BLaER1 treated with 17β-estradiol and CSF1 and Interleukin-3, amounts not matched to agents 10 nM and 100 nM (cell line): Measurements from ENCODE around the gene MAGEA11.
"Not testable (repeated sequence)": the region's sequence is repeated elsewhere in the genome, so short reads cannot be mapped to it uniquely, and the experiment has no call there.

ENCODE experiments used
- H3K27ac ChIP-seq, 11 experiments: shearing (Covaris generic); formaldehyde crosslinking; 2 replicates each; pipeline ENCODE4 v1.8.1; 2022
- H3K27me3 ChIP-seq, 11 experiments: shearing (Covaris generic); formaldehyde crosslinking; 2 replicates each; pipeline ENCODE4 v1.8.1; 2022
- H3K36me3 ChIP-seq, 11 experiments: shearing (Covaris generic); formaldehyde crosslinking; 2 replicates each; pipeline ENCODE4 v1.8.1; 2022
- H3K4me1 ChIP-seq, 10 experiments: shearing (Covaris generic); formaldehyde crosslinking; 2 replicates each; pipeline ENCODE4 v1.8.1; 2022
- H3K4me2 ChIP-seq, 11 experiments: shearing (Covaris generic); formaldehyde crosslinking; 2 replicates each; pipeline ENCODE4 v1.8.1; 2022
- H3K4me3 ChIP-seq, 10 experiments: shearing (Covaris generic); formaldehyde crosslinking; 2 replicates each; pipeline ENCODE4 v1.8.1; 2022
- H3K9ac ChIP-seq, 11 experiments: shearing (Covaris generic); formaldehyde crosslinking; 2 replicates each; pipeline ENCODE4 v1.8.1; 2022
- H3K9me3 ChIP-seq, 11 experiments: shearing (Covaris generic); formaldehyde crosslinking; replicated peaks in 1 of 11; 2 replicates each; pipeline ENCODE4 v1.8.1; 2022
- H4K20me1 ChIP-seq, 11 experiments: shearing (Covaris generic); formaldehyde crosslinking; 2 replicates each; pipeline ENCODE4 v1.8.1; 2022
- Cebpa-rat ChIP-seq, 11 experiments: shearing (Covaris generic); IDR thresholded peaks; 2 replicates each; pipeline ENCODE4 v1.8.1; 2022

Gene MAGEA11

DNA sequence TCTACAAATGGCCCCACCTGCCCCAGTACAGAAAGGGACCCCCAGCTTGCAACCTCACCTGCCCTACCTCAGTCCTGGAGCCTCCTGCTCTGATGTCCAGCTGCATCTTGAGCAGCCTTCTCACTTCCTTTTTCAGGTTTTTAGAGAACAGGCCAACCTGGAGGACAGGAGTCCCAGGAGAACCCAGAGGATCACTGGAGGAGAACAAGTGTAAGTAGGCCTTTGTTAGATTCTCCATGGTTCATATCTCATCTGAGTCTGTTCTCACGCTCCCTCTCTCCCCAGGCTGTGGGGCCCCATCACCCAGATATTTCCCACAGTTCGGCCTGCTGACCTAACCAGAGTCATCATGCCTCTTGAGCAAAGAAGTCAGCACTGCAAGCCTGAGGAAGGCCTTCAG lies 3.6 kb downstream of the MAGEA11 start:
- Histone ChIP-seq H3K27ac (no peak overlapping the region), H4K20me1 (no peaks in the 10 kb centered on the region), H3K27me3 (no peaks in the 10 kb centered on the region), H3K9ac (no peak overlapping the region), H3K36me3 (no peaks in the 10 kb centered on the region), H3K9me3 (no peaks in the 10 kb centered on the region), H3K4me1 (no peaks in the 10 kb centered on the region), H3K4me3 (no peak overlapping the region), H3K4me2 (peak overlapping the region in 2 of 11 experiments; percentile 7 to 14; a peak in 2 of 22 replicates)
- no peak for TF ChIP-seq Cebpa-rat (IDR thresholded peaks at IDR 0.05)

DNA sequence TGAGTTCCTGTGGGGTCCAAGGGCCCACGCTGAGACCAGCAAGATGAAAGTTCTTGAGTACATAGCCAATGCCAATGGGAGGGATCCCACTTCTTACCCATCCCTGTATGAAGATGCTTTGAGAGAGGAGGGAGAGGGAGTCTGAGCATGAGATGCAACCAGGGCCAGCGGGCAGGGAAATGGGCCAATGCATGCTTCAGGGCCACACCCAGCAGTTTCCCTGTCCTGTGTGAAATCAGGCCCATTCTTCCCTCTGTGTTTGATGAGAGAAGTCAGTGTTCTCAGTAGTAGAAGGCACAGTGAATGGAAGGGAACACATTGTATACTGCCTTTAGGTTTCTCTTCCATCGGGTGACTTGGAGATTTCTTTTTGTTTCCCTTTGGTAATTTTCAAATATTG lies 4.8 kb downstream of the MAGEA11 start:
- Histone ChIP-seq H3K9ac (no peak overlapping the region), H3K27me3 (no peaks in the 10 kb centered on the region), H3K4me2 (no peak overlapping the region), H3K4me1 (no peaks in the 10 kb centered on the region), H4K20me1 (no peaks in the 10 kb centered on the region), H3K4me3 (no peak overlapping the region), H3K9me3 (no peaks in the 10 kb centered on the region), H3K36me3 (no peaks in the 10 kb centered on the region), H3K27ac (no peak overlapping the region)
- TF ChIP-seq Cebpa-rat (IDR thresholded peaks at IDR 0.05): no peak

DNA sequence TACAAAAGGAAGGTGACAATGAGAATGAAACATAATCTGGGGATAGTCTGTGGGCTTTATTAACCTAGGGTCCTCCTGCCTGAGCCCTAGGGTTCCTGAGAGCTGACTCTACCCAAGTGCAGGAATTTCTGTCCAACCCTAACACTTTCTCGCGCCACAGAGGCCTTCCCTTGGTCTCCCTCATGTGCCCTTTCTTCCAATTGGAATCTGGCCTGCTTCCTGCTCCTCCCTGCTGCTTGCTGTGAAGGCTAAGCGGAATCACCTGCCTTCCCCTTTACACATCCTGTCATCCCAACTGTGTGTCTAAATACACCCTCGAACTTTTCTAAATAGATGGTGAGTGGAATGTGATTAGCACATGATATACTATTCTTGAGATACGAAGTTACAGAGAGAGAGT lies 5.9 kb downstream of the MAGEA11 start:
- TF ChIP-seq Cebpa-rat (IDR thresholded peaks at IDR 0.05): no peak
- H3K9me3 ChIP-seq: no peaks in the 10 kb centered on the region
- no peaks in the 10 kb centered on the region for H3K27me3 ChIP-seq
- H3K9ac ChIP-seq: no peak overlapping the region
- H3K4me2 ChIP-seq: no peak overlapping the region
- H3K4me3 ChIP-seq: no peak overlapping the region
- no peaks in the 10 kb centered on the region for H3K4me1 ChIP-seq
- no peak overlapping the region for H3K27ac ChIP-seq
- no peaks in the 10 kb centered on the region for H4K20me1 ChIP-seq
- no peaks in the 10 kb centered on the region for H3K36me3 ChIP-seq

DNA sequence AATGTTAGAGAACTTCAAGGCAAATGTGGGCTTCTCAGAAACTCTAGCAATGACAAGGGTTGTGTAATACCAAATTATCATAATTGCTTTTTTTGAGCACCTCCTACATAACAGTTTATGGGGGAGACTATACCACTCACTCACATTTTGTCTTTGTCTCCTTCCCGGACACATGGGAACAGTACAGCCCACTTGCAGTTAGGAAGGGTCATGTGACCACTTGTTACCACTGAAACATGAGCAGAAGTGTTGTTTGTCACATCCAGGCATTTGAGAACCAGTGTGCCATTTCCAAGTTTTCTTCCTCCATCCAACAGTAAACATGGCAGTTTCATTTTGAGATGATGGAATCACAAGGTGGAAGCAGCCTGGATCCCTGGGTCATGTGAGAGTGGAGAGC lies 6.9 kb downstream of the MAGEA11 start:
- no peaks in the 10 kb centered on the region for H3K36me3 ChIP-seq
- no peaks in the 10 kb centered on the region for H3K4me1 ChIP-seq
- H4K20me1 ChIP-seq: no peaks in the 10 kb centered on the region
- H3K4me3 ChIP-seq: no peak overlapping the region
- no peak overlapping the region for H3K9ac ChIP-seq
- no peaks in the 10 kb centered on the region for H3K9me3 ChIP-seq
- H3K27ac ChIP-seq: no peak overlapping the region
- TF ChIP-seq Cebpa-rat (IDR thresholded peaks at IDR 0.05): no peak
- H3K27me3 ChIP-seq: no peaks in the 10 kb centered on the region
- H3K4me2 ChIP-seq: no peak overlapping the region

DNA sequence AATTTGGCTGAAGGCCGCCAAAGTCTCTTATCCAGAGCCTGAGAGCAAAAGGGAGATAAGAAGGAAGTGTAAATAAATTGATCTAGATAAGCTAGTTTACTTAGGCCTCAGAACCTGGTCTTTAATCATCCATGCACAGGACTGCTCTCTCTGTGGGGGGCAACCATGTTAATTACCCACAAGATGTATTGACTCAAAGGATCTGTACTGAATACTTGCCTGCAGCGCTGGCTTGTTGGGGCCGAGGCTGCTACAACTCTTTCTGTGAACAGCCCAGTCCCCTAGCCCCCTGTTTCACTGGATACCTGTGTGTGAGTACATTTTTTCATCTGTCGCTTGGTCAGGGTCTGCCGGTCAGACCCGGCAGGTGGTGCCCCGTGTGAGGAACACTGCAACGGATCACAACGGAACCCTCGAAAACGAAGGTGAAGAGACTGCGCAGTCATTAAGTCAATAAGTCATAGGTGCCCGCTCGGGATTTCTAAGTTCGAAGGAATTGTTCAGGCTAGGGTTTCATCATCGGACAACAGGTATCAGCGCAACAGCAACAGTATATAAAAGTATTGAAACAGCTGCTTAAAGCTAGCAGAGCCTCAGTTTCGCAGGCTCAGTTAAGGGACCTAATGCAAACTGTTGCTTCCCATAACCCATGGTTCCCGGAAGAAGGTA lies 8.3 kb downstream of the MAGEA11 start:
- no peak for TF ChIP-seq Cebpa-rat (IDR thresholded peaks at IDR 0.05)
- no peaks in the 10 kb centered on the region for H3K27me3 ChIP-seq
- H3K27ac ChIP-seq: no peak overlapping the region
- no peak overlapping the region for H3K9ac ChIP-seq
- no peak overlapping the region for H3K4me3 ChIP-seq
- no peaks in the 10 kb centered on the region for H3K36me3 ChIP-seq
- no peaks in the 10 kb centered on the region for H4K20me1 ChIP-seq
- H3K9me3 ChIP-seq: no peaks in the 10 kb centered on the region
- no peak overlapping the region for H3K4me2 ChIP-seq
- no peaks in the 10 kb centered on the region for H3K4me1 ChIP-seq

DNA sequence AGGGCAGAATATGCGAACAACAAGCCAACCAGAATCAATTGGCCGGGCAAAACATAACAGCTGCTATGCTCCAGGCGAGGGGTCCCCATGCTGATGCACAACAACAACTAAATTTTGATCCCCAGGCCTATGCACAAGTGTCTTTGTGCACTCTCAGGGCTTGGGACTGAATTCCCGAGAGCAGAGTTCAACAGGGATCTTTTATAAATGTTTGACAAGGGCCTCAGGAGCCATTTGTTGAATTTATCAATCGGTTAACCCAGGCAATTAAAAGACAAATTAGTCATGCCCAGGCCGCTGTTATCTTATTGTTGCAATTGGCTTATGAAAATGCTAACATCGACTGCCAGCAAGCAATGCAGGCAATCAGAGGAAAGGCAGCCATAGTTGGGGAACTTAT lies 9.4 kb downstream of the MAGEA11 start:
- not testable (repeated sequence) for H4K20me1 ChIP-seq, H3K9ac ChIP-seq, H3K9me3 ChIP-seq, H3K27ac ChIP-seq, H3K27me3 ChIP-seq, H3K4me3 ChIP-seq, H3K4me2 ChIP-seq, H3K4me1 ChIP-seq, H3K36me3 ChIP-seq

DNA sequence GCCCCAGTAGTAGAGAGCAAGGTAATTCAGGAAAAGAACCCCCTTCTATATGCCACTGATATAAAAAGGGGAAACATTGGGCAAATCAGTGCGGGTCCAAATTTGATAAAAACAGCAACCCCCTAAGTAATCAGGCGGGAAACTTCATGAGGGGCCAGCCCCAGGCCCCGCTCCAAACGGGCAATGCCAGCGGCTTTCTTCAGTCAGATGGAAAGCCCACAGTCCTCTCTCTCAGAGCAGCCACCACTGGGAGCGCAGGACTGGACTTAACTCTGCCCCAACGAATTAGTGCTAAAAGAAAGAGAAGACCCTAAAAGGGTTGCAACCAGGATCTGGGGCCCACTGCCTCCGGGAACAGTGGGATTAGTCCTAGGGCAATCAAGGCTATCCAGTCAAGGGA lies 9.9 kb downstream of the MAGEA11 start:
- TF ChIP-seq Cebpa-rat (IDR thresholded peaks at IDR 0.05): no peak
- no peak overlapping the region for H3K4me3 ChIP-seq
- no peaks in the 10 kb centered on the region for H3K4me1 ChIP-seq
- no peak overlapping the region for H3K9ac ChIP-seq
- no peaks in the 10 kb centered on the region for H3K36me3 ChIP-seq
- H3K27me3 ChIP-seq: no peaks in the 10 kb centered on the region
- H3K4me2 ChIP-seq: no peak overlapping the region
- H3K27ac ChIP-seq: no peak overlapping the region
- H4K20me1 ChIP-seq: no peaks in the 10 kb centered on the region
- H3K9me3 ChIP-seq: no peaks in the 10 kb centered on the region

DNA sequence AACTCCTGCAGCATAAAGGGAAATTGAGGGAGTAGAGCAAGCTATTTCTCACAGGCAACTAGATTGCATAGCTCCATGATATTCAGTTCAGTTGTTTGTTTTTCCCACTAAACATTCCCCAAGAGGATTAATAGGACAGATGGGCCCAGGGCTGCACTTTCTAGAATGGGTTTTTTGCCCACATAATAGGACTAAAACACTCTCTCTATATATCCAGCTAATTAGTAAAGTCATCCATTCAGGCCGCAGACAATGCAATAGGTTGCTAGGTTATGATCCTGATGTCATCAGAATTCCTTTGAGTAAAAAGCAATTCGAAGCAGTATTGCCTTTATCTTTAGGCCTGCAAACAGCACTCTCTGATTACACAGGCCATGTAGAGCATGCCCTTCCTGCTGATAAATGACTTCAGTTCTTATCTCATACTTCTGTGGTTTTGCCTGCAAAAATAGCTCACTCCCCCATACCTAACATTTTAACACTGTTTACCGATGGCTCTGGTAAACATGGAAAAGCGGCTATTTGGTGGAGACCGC lies 11.8 kb downstream of the MAGEA11 start:
- H3K9me3 ChIP-seq, H3K4me1 ChIP-seq, H3K4me2 ChIP-seq, H3K36me3 ChIP-seq, H3K9ac ChIP-seq, H3K4me3 ChIP-seq, H4K20me1 ChIP-seq, H3K27ac ChIP-seq, H3K27me3 ChIP-seq: not testable (repeated sequence)

DNA sequence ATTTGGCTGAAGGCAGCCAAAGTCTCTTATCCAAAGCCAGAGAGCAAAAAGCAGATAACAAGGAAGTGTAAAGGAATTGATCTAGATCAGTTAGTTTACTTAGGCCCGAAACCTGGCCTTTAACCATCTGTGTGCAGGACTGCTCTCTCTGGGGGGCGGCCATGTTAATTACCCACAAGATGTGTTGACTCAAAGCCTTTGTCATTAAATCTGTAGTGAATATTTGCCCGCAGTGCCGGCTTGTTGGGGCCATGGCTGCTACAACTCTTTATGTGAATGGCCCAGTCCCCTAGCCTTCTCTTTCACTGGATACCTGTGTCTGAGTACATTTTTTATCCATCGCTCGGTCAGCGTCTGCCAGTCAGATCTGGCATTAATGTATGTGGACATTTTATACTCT lies 15.4 kb downstream of the MAGEA11 start:
- H3K9me3 ChIP-seq, H3K27me3 ChIP-seq, H4K20me1 ChIP-seq, H3K4me1 ChIP-seq, H3K36me3 ChIP-seq, H3K9ac ChIP-seq, H3K4me2 ChIP-seq, H3K4me3 ChIP-seq, H3K27ac ChIP-seq: not testable (repeated sequence)

DNA sequence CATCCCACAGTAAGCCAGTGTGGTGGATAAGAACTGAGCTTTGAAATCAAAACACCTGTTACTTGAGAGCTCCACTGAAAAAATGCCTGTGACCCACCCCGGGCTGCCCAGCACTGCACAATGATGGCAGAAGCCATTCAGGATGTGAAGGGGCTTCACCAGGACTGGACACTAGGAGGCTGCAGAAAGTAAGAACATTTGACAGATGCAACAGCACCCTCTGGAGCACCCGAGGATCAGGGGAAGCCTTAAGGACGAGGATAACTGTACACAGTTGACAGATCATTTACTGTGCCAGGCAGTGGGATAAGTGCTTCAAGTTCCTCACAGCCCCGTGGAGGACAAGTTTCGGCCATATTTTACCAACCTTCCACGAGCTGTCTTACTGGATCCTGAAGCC lies 30.4 kb downstream of the MAGEA11 start:
- not testable (repeated sequence) for H3K36me3 ChIP-seq, H3K27me3 ChIP-seq, H3K9ac ChIP-seq, H3K9me3 ChIP-seq, H3K4me1 ChIP-seq, H3K4me2 ChIP-seq, H3K4me3 ChIP-seq, H4K20me1 ChIP-seq, H3K27ac ChIP-seq

DNA sequence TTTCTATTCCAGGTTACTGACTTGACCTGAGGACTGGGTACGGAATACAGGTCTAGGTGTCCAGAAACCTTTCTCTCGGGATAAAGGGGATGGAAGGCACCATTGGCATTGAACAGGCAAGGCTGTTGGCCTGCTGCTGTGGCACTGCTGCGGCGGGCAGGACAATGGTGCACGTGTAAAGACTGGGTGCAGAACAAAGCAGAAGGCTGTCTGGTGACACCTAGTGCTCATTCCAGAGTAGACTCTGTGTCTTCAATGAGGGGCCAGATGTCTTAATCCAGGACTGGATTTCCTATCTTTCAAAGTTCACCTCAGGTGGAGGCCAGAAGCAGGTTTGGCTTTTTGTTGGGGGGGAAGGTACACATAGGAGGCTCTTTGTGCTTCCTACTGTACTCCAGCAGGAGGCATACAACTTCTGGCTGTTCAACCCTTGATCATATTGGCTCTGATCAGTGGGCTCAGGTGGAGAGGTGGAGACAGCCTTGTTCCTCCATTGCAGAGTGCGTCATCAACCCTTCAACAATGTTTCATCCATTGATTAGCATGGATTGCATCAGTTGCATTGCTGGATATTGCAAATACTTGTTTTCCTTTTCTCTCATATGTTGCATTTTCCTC lies 34.6 kb downstream of the MAGEA11 start:
- not testable (repeated sequence) for H3K9ac ChIP-seq, H3K9me3 ChIP-seq, H3K4me2 ChIP-seq, H3K36me3 ChIP-seq, H3K4me1 ChIP-seq, H3K4me3 ChIP-seq, H3K27me3 ChIP-seq, H4K20me1 ChIP-seq, H3K27ac ChIP-seq
